MCF 10A (cell line): ENCODE measurements around the gene RAC2. TPM values are rescaled to one million over a fixed set of nuclear protein-coding genes. Genes with fewer than 3 reads are reported as not detected.

ENCODE experiments used
- BruUV-seq: library from RNA; stranded (reverse); fragments of 400-500 nt; replicated peaks from 2 replicates; lab custom pipeline; 2021; lab: Mats Ljungman, UMichigan
- CTCF ChIA-PET: fragments of 300-600 bp; sonication (Branson Sonifier 250); formaldehyde crosslinking; extraction: SDS; loops from one replicate; lab custom pipeline; 2021; ENCODE audit warnings: antibody characterized with exemption, inconsistent platforms; lab: Yijun Ruan, JAX
- POLR2A ChIA-PET: fragments of 300-600, 350-650 bp; sonication (Branson Sonifier 250); formaldehyde crosslinking; extraction: SDS; loops from one replicate; lab custom pipeline; 2020; ENCODE audit warnings: antibody characterized with exemption, inconsistent platforms; lab: Yijun Ruan, JAX
- DNase-seq: peaks from one replicate; pipeline ENCODE4 v3.0.0-alpha.2; 2018; ENCODE audit not compliant: unreplicated experiment
- H3K27ac Mint-ChIP-seq: one replicate; pipeline ENCODE4 v1.8.0; 2022; ENCODE audit warnings: mild to moderate bottlenecking, low read depth, mixed read lengths; ENCODE audit not compliant: unreplicated experiment
- H3K27me3 Mint-ChIP-seq: one replicate; pipeline ENCODE4 v1.8.0; 2022; ENCODE audit warnings: mixed read lengths; ENCODE audit not compliant: insufficient read depth, unreplicated experiment
- H3K36me3 Mint-ChIP-seq: one replicate; pipeline ENCODE4 v1.8.0; 2022; ENCODE audit warnings: mild to moderate bottlenecking, moderate library complexity, mixed read lengths; ENCODE audit not compliant: insufficient read depth, unreplicated experiment
- H3K4me1 Mint-ChIP-seq: one replicate; pipeline ENCODE4 v1.8.0; 2022; ENCODE audit warnings: mixed read lengths; ENCODE audit not compliant: insufficient read depth, unreplicated experiment
- H3K4me3 Mint-ChIP-seq: one replicate; pipeline ENCODE4 v1.8.0; 2022; ENCODE audit warnings: mild to moderate bottlenecking, moderate library complexity, mixed read lengths; ENCODE audit not compliant: unreplicated experiment
- H3K9me3 Mint-ChIP-seq: one replicate; pipeline ENCODE4 v1.8.0; 2022; ENCODE audit warnings: mixed read lengths; ENCODE audit not compliant: unreplicated experiment
- intact Hi-C: fragments of 100-400 bp; cut with micrococcal nuclease; formaldehyde crosslinking; loops from 2 replicates; pipeline ENCODE4 v1.14.1; 2022
- total RNA-seq: library from RNA; stranded (reverse); gene quantifications from 2 replicates; pipeline ENCODE4 v1.2.3, GENCODE V29; 2022
- TF ChIP-seq, protein P1 (sequence below): fragments of 200-600 bp; IDR thresholded peaks from one replicate; pipeline ENCODE4 v1.8.0; 2022; ENCODE audit warnings: antibody characterized with exemption, mild to moderate bottlenecking; ENCODE audit not compliant: unreplicated experiment

Gene RAC2
- total RNA-seq, 1 experiment from 2014 or later = 42.4 TPM

- H3K36me3 Mint-ChIP-seq = no peaks in the 10 kb centered on the region
- ChIA-PET CTCF (interaction anchor here (1.5 kb wide), 1 partner anchor 276 kb away, joined by 5 read pairs; no protein-coding TSS in a partner anchor), POLR2A (interaction anchor here (1.6 kb wide), 1 partner anchor 13 kb away, joined by 5 read pairs; no protein-coding TSS in a partner anchor)
- TF ChIP-seq, protein P1, sequence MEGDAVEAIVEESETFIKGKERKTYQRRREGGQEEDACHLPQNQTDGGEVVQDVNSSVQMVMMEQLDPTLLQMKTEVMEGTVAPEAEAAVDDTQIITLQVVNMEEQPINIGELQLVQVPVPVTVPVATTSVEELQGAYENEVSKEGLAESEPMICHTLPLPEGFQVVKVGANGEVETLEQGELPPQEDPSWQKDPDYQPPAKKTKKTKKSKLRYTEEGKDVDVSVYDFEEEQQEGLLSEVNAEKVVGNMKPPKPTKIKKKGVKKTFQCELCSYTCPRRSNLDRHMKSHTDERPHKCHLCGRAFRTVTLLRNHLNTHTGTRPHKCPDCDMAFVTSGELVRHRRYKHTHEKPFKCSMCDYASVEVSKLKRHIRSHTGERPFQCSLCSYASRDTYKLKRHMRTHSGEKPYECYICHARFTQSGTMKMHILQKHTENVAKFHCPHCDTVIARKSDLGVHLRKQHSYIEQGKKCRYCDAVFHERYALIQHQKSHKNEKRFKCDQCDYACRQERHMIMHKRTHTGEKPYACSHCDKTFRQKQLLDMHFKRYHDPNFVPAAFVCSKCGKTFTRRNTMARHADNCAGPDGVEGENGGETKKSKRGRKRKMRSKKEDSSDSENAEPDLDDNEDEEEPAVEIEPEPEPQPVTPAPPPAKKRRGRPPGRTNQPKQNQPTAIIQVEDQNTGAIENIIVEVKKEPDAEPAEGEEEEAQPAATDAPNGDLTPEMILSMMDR = no peak
- H3K9me3 Mint-ChIP-seq = no peaks in the 10 kb centered on the region
- intact Hi-C loops = no loop called here
- no TSS peak for BruUV-seq
- H3K27me3 Mint-ChIP-seq = peaks cover 9% of the 10 kb centered on the region
- H3K27ac Mint-ChIP-seq = no peak overlapping the region
- H3K4me1 Mint-ChIP-seq = peaks cover 5% of the 10 kb centered on the region
- no peak for DNase-seq
- H3K4me3 Mint-ChIP-seq = no peak overlapping the region
Measured at GRCh38 chr22:37291559-37292298, 47.7 kb upstream of the RAC2 start.

- BruUV-seq = no TSS peak
- Mint-ChIP-seq H3K4me1 (peaks cover 5% of the 10 kb centered on the region), H3K36me3 (no peaks in the 10 kb centered on the region), H3K9me3 (no peaks in the 10 kb centered on the region), H3K27me3 (peaks cover 18% of the 10 kb centered on the region), H3K27ac (no peak overlapping the region), H3K4me3 (no peak overlapping the region)
- ChIA-PET CTCF (interaction anchor here (0.6 to 1.5 kb wide), 2 partner anchors 167 to 277 kb away, joined by 3 to 5 read pairs; no protein-coding TSS in a partner anchor), POLR2A (interaction anchor here (1.6 kb wide), 1 partner anchor 14 kb away, joined by 5 read pairs; no protein-coding TSS in a partner anchor)
- DNase-seq = no peak
- intact Hi-C loops = no loop called here
- TF ChIP-seq, protein P1 = no peak
Measured at GRCh38 chr22:37290737-37291136, 46.7 kb upstream of the RAC2 start.

DNA sequence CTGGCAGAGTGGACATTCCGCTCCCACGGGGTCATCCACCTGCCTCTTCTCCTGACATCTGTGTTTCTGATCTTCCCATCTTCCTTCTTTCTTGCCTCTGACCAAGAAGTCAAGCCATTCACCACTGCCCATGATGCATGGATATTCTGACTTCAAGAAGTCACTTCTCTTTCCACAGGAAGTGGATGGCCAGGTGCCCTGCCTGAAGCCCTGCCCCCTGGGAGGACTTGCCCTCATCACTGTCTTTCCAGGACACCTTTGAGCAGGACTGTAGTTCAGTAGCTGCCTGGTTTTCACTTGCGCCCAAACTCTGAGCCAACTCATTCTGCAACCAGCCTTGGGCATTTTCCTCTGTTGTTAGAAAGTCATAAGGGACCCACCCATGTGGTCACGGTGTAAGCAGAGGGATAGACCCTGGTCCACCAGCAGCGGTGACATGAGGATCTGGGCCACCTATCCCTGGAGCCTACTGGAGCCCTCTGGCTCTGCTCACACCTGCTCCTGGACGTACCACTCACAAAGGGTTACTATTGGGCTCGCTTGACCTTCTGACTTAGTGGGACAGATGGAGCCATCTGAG is 45.2 kb upstream of the RAC2 start:
- TF ChIP-seq, protein P1 = no peak
- no peak for DNase-seq
- no peak overlapping the region for H3K27ac Mint-ChIP-seq
- H3K36me3 Mint-ChIP-seq = no peaks in the 10 kb centered on the region
- no TSS peak for BruUV-seq
- peaks cover 18% of the 10 kb centered on the region for H3K27me3 Mint-ChIP-seq
- ChIA-PET POLR2A (no interaction called here), CTCF (interaction anchor here (0.9 kb wide), 1 partner anchor 11 kb away, joined by 3 read pairs; no protein-coding TSS in a partner anchor)
- intact Hi-C loops = no loop called here
- H3K9me3 Mint-ChIP-seq = no peaks in the 10 kb centered on the region
- no peak overlapping the region for H3K4me3 Mint-ChIP-seq
- no peaks in the 10 kb centered on the region for H3K4me1 Mint-ChIP-seq

DNA sequence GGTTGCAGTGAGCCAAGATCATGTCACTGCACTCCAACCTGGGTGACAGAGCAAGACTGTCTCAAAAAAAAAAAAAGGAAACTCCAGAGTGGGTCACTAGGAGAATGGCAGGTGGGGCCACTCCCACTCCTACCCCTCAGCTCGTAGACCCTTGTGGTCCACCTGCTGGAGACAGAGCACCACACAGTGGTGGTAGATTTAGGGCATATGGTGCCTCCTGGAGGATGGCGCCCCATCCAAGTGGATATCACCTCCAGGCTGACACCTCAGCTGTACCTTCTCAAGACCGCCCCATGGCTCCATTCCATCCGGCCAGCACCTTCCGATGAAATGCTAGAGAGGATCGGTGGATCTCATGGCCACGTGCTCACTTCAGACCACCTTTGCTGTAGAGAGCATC is 44.5 kb upstream of the RAC2 start:
- Mint-ChIP-seq H3K9me3 (no peaks in the 10 kb centered on the region), H3K4me3 (no peak overlapping the region), H3K27me3 (peaks cover 18% of the 10 kb centered on the region), H3K36me3 (no peaks in the 10 kb centered on the region), H3K4me1 (no peaks in the 10 kb centered on the region), H3K27ac (no peak overlapping the region)
- ChIA-PET POLR2A (no interaction called here), CTCF (no interaction called here)
- no TSS peak for BruUV-seq
- TF ChIP-seq, protein P1 = no peak
- intact Hi-C loops = no loop called here
- DNase-seq = no peak
